HG02884 (cell line): Measurements from ENCODE around the gene COG6.
A peak's percentile ranks its signal among the peaks of the same experiment; 100 is the strongest.

Experiments used
- ATAC-seq: cut with Tn5 transposase; IDR thresholded peaks from one replicate; pipeline ENCODE4 v1.9.1; 2021; ENCODE audit warnings: mild to moderate bottlenecking, moderate library complexity; ENCODE audit not compliant: unreplicated experiment

Gene COG6

GRCh38 chr13:39767791-39768517 lies 112.5 kb downstream of the COG6 start:
- no peak for ATAC-seq

- ATAC-seq = no peak
These were observed 113.5 kb downstream of the COG6 start for GRCh38 chr13:39768962-39769361.

- ATAC-seq = no peak
These were observed 115.0 kb downstream of the COG6 start for GRCh38 chr13:39770221-39771090.

- ATAC-seq = no peak
These were observed 118.4 kb downstream of the COG6 start for GRCh38 chr13:39773833-39774232.

- peak; percentile 68 for ATAC-seq
These were observed 121.0 kb downstream of the COG6 start for GRCh38 chr13:39776439-39776838.

GRCh38 chr13:39777021-39777420 lies 121.6 kb downstream of the COG6 start:
- ATAC-seq = no peak

GRCh38 chr13:39777527-39778061 lies 122.1 kb downstream of the COG6 start:
- ATAC-seq = no peak

GRCh38 chr13:39779337-39780265 lies 124.1 kb downstream of the COG6 start:
- no peak for ATAC-seq

- ATAC-seq = no peak
These were observed 125.2 kb downstream of the COG6 start for GRCh38 chr13:39780711-39781110.

- ATAC-seq = no peak
These were observed 125.9 kb downstream of the COG6 start for GRCh38 chr13:39781381-39781780.

- no peak for ATAC-seq
These were observed 127.6 kb downstream of the COG6 start for GRCh38 chr13:39783051-39783450.

- ATAC-seq = no peak
These were observed 128.9 kb downstream of the COG6 start for GRCh38 chr13:39784347-39784746.

- ATAC-seq = no peak
These were observed 130.6 kb downstream of the COG6 start for GRCh38 chr13:39786091-39786490.

GRCh38 chr13:39787086-39787487 lies 131.6 kb downstream of the COG6 start:
- ATAC-seq = no peak

- no peak for ATAC-seq
These were observed 132.6 kb downstream of the COG6 start for GRCh38 chr13:39788102-39788501.

GRCh38 chr13:39789451-39789850 lies 134.0 kb downstream of the COG6 start:
- ATAC-seq = no peak
